IPS-20b (cell line): ENCODE measurements around the gene ANKRD17.
"Not testable (repeated sequence)": the region's sequence is repeated elsewhere in the genome, so short reads cannot be mapped to it uniquely, and the experiment has no call there.

Experiments
- H3K27ac ChIP-seq: one replicate; pipeline ENCODE4 v1.5.1; 2013; ENCODE audit warnings: low read length
- H3K27me3 ChIP-seq: 2 replicates; pipeline ENCODE4 v1.6.1; 2013; ENCODE audit warnings: mild to moderate bottlenecking, low read length, inconsistent platforms; ENCODE audit not compliant: insufficient read depth
- H3K36me3 ChIP-seq: 2 replicates; pipeline ENCODE4 v1.6.1; 2013; ENCODE audit warnings: low read depth, mild to moderate bottlenecking, inconsistent platforms, low read length, moderate library complexity; ENCODE audit not compliant: insufficient read depth
- H3K4me1 ChIP-seq: 2 replicates; pipeline ENCODE4 v1.6.1; 2013; ENCODE audit warnings: mild to moderate bottlenecking, control low read depth, inconsistent platforms, low read length, moderate library complexity; ENCODE audit not compliant: insufficient read depth
- H3K4me3 ChIP-seq: 2 replicates; pipeline ENCODE4 v1.5.1; 2013; ENCODE audit warnings: mild to moderate bottlenecking, low read length, inconsistent platforms
- H3K9ac ChIP-seq: 2 replicates; pipeline ENCODE4 v1.6.1; 2013; ENCODE audit warnings: low read depth, mild to moderate bottlenecking, inconsistent platforms, low read length, moderate library complexity
- H3K9me3 ChIP-seq: 2 replicates; pipeline ENCODE4 v1.6.1; 2013; ENCODE audit warnings: mild to moderate bottlenecking, low read depth, low read length, inconsistent platforms; ENCODE audit not compliant: insufficient read depth

The ANKRD17 gene

DNA sequence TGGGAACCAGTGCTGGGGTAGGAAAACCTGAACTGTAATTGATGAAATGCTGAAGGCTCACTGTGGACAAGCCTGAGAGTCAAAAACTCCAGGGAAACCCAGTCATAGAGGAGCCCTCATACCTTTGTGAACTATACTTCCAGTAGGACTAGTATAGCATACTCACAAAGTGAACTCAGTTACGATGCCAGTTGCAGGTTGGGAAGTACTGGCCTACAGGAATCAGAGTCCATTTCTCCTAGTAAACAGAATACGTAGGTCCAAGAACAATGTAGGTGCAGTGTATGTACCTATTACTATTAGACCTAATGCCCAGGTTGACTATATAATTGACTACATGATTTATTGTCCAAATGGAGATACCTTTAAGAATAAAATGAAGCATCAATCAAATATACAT is 8.5 kb upstream of the ANKRD17 start:
- Histone ChIP-seq H3K27me3 (no peaks in the 10 kb centered on the region), H3K27ac (no peak overlapping the region), H3K4me1 (peaks cover 3% of the 10 kb centered on the region; the same call in 1 of the 2 replicates), H3K4me3 (no peak overlapping the region), H3K9me3 (no peaks in the 10 kb centered on the region), H3K9ac (no peak overlapping the region), H3K36me3 (no peaks in the 10 kb centered on the region)

DNA sequence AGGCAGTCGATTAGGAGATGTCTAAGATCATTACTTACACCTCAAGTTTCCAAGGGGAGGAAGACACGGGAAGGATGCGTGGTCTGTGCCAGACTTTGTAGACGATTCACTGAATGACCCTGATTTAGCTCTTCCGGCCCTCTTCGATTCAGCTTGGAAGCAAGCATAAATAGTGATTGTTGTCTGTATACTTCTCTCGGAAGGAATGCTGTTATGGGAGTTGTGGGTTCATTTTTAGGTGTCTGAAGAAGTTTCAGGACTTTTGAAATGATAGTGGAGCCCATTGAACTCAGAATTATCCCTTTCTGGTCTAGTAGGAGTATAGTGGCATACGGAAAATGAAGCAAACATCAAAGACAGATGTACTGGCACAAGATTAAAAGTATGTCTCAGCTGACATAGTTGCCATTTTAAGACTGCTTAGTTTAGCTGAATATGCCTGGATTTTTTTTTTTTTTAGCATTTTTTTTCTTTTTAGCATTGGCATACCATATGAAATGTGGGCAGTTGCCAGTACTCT is 1.0 kb upstream of the ANKRD17 start:
- H3K9me3 ChIP-seq = no peaks in the 10 kb centered on the region
- H3K36me3 ChIP-seq = peaks cover 20% of the 10 kb centered on the region
- H3K9ac ChIP-seq = peak overlapping the region; percentile 87
- no peaks in the 10 kb centered on the region for H3K27me3 ChIP-seq
- peak overlapping the region; percentile 32 for H3K27ac ChIP-seq
- peaks cover 12% of the 10 kb centered on the region; the same call in 1 of the 2 replicates for H3K4me1 ChIP-seq
- H3K4me3 ChIP-seq = peak overlapping the region; percentile 81

DNA sequence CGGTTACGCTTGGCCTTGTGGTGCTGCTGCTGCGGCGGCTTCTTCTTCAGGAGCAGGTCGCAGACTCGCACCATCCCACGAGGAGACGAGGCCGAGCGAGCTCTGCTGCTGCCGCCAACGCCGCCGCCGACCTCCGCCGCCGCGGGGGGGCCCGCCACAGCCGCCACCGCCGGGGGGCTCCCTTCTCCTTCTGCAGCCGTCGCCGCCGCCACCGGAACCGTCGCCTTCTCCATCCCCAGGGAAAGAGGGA is 237 bp downstream of the ANKRD17 start:
- H3K9me3 ChIP-seq = no peaks in the 10 kb centered on the region
- H3K27me3 ChIP-seq = no peaks in the 10 kb centered on the region
- peaks cover 29% of the 10 kb centered on the region for H3K36me3 ChIP-seq
- peak overlapping the region; percentile 35 for H3K27ac ChIP-seq
- H3K4me1 ChIP-seq = peaks cover 12% of the 10 kb centered on the region; the same call in 1 of the 2 replicates
- peak overlapping the region; percentile 81; the same call in 1 of the 2 replicates for H3K4me3 ChIP-seq
- H3K9ac ChIP-seq = peak overlapping the region; percentile 87

DNA sequence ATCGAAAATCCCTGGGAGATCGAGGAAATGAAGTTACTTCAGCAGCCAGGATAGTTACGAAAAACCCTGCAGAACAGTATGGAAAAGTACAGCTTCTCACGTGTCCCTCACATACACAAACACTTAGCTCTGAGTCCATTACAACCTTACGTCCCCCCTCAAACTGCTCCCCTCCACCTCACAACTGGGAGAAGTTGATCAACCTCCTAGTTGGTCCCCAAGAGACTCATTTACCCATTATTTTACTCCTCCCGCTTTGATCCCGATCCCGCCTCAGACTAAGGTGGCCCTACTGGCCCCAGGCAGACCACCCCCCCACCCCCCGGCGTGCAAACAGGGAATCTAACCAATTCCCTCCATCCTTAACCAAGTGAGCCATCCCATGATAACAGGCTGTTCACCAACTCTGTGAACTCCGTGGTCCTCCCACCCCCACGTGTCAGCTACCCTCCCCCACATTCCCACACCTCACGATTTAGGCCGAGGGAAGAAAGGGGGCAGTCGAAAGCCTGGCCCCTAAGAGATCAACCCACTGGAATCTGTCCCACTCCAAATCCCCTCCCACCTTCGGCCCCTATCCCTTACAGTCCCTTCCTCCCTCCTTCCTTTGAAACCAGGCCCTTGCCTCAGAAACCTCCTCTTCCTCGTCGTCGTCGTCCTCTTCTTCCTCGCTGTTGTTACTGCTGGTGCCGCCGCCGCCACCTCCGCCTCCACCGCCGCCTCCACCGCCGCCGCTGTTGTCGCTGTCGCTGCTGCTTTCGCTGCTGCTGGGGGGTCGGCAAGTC is 755 bp downstream of the ANKRD17 start:
- H3K9me3 ChIP-seq = no peaks in the 10 kb centered on the region
- peaks cover 34% of the 10 kb centered on the region for H3K36me3 ChIP-seq
- peak overlapping the region; percentile 35 for H3K27ac ChIP-seq
- H3K4me1 ChIP-seq = peaks cover 12% of the 10 kb centered on the region; the same call in 1 of the 2 replicates
- H3K27me3 ChIP-seq = no peaks in the 10 kb centered on the region
- peak overlapping the region; percentile 81 for H3K4me3 ChIP-seq
- H3K9ac ChIP-seq = peak overlapping the region; percentile 87

DNA sequence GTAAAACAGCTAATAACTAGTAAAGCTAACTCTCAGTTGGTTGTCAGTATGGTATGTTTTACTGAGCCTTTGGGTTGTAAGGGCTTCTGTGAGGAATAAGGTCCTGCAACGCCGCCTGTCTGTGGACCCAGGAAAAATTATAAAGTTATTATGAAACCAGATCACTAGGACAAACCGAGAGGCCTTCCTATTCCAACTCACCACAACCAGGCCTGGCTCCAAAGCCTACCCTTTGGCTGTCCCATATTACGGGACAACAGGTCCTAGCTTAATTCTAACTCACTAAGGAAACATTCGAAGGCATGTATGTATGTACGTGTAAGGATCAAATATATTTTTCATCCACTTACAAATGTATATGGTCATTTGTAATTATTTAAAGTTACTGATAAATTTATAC is 1.4 kb downstream of the ANKRD17 start:
- H3K9ac ChIP-seq = peak overlapping the region; percentile 87; the same call in 1 of the 2 replicates
- peaks cover 12% of the 10 kb centered on the region; the same call in 1 of the 2 replicates for H3K4me1 ChIP-seq
- H3K36me3 ChIP-seq = peaks cover 37% of the 10 kb centered on the region
- H3K27ac ChIP-seq = no peak overlapping the region
- peak overlapping the region; percentile 81 for H3K4me3 ChIP-seq
- no peaks in the 10 kb centered on the region for H3K27me3 ChIP-seq
- H3K9me3 ChIP-seq = no peaks in the 10 kb centered on the region

DNA sequence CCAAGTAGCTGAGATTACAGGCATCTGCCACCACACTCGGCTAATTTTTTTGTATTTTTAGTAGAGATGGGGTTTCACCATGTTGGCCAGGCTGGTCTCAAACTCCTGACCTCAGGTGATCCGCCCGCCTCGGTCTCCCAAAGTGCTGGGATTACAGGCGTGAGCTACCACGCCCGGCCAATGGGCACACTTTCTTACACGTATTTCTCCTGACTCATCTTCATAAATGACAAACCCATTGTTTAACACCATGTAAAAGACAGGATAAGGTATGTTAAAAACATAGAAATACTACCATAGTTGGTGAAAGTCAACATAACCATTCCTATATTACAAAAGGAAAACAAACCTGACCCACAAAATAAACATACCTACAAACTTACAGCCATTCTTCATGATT is 2.8 kb downstream of the ANKRD17 start:
- not testable (repeated sequence) for H3K9ac ChIP-seq, H3K27ac ChIP-seq, H3K27me3 ChIP-seq, H3K9me3 ChIP-seq
- H3K36me3 ChIP-seq = peaks cover 37% of the 10 kb centered on the region
- H3K4me1 ChIP-seq = peaks cover 15% of the 10 kb centered on the region; the same call in 1 of the 2 replicates
- H3K4me3 ChIP-seq = peak overlapping the region; percentile 81; the same call in 1 of the 2 replicates

DNA sequence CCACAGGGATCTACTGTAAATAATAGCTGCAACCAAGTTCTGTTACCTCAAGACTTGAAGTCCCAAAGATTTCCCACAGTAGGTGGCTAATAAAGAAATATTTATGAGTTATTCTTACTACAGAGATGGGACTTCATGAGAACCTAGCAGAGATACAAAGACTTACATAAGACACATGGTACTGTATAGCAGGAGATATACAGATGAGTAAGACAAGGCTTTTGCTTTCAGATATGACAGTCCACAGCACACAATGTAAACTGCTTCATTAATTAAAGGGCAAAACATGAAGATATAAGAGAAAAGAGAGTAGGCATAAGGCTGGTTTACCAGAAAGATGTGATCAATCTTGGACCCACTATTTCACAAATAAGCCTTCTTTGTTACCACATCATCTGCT is 6.6 kb downstream of the ANKRD17 start:
- Histone ChIP-seq H3K4me1 (peaks cover 11% of the 10 kb centered on the region; the same call in 1 of the 2 replicates), H3K4me3 (no peak overlapping the region), H3K9ac (no peak overlapping the region), H3K27ac (no peak overlapping the region), H3K9me3 (no peaks in the 10 kb centered on the region), H3K27me3 (no peaks in the 10 kb centered on the region), H3K36me3 (peaks cover 40% of the 10 kb centered on the region)

DNA sequence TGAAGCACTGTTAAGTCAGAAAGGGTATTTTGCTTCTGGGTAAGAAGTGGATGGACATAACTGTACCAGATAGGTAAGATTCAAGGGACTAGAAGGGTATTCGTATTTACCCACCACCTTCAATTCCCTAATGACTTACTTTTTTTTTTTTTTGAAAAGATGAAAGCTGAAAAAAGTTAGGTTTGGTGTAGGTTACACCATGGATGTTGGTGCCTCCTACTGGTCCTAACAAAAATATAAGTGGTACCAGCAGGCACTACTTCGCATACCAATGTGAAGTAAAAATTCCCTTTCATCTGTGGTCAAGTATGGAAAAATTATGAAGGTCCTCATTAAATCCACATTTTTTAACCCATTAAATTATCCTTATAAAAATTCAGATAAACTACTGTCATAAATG is 7.2 kb downstream of the ANKRD17 start:
- H3K27ac ChIP-seq = no peak overlapping the region
- peaks cover 5% of the 10 kb centered on the region; the same call in 1 of the 2 replicates for H3K4me1 ChIP-seq
- H3K9ac ChIP-seq = no peak overlapping the region
- H3K36me3 ChIP-seq = peaks cover 34% of the 10 kb centered on the region
- no peaks in the 10 kb centered on the region for H3K27me3 ChIP-seq
- no peak overlapping the region for H3K4me3 ChIP-seq
- H3K9me3 ChIP-seq = no peaks in the 10 kb centered on the region

DNA sequence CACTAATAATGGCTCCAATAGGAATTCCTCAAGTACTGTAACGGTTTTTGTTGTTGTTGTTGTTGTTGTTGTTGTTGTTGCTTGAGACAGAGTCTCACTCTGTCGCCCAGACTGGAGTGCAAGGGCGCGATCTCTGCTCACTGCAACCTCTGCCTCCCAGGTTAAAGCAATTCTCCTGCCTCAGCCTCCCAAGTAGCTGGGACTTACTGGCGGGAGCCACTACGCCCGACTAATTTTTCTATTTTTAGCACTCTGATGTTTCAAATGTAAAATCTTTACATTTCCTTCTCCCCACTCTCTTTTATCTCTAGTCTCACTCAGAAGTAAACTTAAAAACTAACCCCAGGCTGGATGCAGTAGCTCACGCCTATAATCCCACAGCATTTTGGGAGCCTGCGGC is 8.0 kb downstream of the ANKRD17 start:
- H3K4me3 ChIP-seq = no peak overlapping the region
- H3K9ac ChIP-seq = no peak overlapping the region
- no peak overlapping the region for H3K27ac ChIP-seq
- H3K9me3 ChIP-seq = no peaks in the 10 kb centered on the region
- no peaks in the 10 kb centered on the region for H3K27me3 ChIP-seq
- H3K36me3 ChIP-seq = peaks cover 28% of the 10 kb centered on the region; the same call in 1 of the 2 replicates
- peaks cover 9% of the 10 kb centered on the region; the same call in 1 of the 2 replicates for H3K4me1 ChIP-seq

DNA sequence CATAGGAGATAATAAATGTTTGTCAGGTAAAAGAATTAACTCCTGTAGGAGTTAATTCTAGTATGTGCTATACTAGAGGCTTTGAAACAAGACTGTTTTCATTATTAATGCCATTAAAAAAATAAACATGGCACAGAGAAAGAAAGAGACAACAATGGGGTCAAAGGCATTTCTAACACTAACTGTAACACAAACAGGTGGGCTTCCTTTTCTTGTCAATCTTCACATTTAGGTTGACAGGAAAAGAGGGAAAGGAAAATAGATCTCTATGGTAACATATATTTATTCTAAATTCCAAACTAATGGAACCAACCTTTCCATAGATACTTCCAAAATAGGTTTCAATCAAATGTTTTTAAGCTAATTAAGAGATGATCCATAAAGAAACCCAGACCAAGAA is 9.8 kb downstream of the ANKRD17 start:
- no peak overlapping the region for H3K4me3 ChIP-seq
- H3K36me3 ChIP-seq = peaks cover 19% of the 10 kb centered on the region; the same call in 1 of the 2 replicates
- no peaks in the 10 kb centered on the region for H3K27me3 ChIP-seq
- H3K27ac ChIP-seq = no peak overlapping the region
- no peaks in the 10 kb centered on the region for H3K9me3 ChIP-seq
- H3K4me1 ChIP-seq = peaks cover 15% of the 10 kb centered on the region; the same call in 1 of the 2 replicates
- no peak overlapping the region for H3K9ac ChIP-seq

DNA sequence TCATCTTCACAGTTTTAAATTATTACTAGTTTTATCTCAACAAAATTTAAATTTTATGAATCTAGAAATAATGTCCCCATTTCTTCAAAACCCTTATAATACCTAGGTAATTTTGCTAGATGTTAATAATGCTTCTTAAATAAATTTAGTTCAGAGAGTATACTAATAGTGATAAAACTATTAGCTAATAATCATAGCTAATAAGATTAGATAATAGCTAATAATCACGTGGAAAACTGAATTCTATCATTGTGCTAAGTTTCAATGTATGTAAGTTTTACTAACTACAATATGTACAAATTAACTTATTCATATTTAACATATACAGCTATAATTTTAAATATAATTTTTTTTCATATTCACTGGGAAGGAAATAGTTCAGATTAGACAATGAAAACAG is 10.2 kb downstream of the ANKRD17 start:
- Histone ChIP-seq H3K36me3 (peaks cover 19% of the 10 kb centered on the region; the same call in 1 of the 2 replicates), H3K4me1 (peaks cover 15% of the 10 kb centered on the region; the same call in 1 of the 2 replicates), H3K9me3 (no peaks in the 10 kb centered on the region), H3K27ac (no peak overlapping the region), H3K27me3 (no peaks in the 10 kb centered on the region), H3K4me3 (no peak overlapping the region), H3K9ac (no peak overlapping the region)

DNA sequence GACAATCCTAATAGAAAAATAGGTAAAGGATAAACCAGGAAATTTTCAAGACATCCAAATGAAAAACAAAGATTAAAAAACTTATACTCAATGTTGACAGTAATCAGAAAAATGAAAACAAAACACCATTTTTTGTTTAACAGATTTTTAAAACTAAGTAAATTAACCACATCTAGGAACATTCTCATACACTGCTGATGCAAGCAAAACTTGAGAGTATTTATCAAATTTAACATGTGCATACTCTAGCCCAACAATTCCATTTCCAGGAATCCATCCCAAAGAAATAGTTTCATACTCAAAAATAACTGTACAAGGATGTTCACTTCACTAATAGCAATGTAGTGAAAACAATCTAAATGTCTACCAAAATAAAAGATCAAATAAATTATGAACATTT is 11.5 kb downstream of the ANKRD17 start:
- Histone ChIP-seq H3K36me3 (peaks cover 11% of the 10 kb centered on the region; the same call in 1 of the 2 replicates), H3K27me3 (no peaks in the 10 kb centered on the region), H3K27ac (no peak overlapping the region), H3K4me1 (peaks cover 15% of the 10 kb centered on the region; the same call in 1 of the 2 replicates), H3K9ac (no peak overlapping the region), H3K9me3 (no peaks in the 10 kb centered on the region), H3K4me3 (no peak overlapping the region)
